ENCODE results near the gene DCHS1. TPM values are rescaled to one million over a fixed set of nuclear protein-coding genes. Genes with fewer than 3 reads are reported as not detected.

The DCHS1 gene
- total and polyA plus RNA-seq, 2 of the 13 experiments (the other 11 are each of a cell fraction or from before 2014, with no cell fraction given), result under 0.01 to 0.03 TPM

GRCh38 chr11:6608726-6609501 is 46.7 kb downstream of the DCHS1 start:
- H4K20me1 ChIP-seq (ENCODE audit: insufficient read depth, low read length), result no peaks in the 10 kb centered on the region
- BruUV-seq (replicated peaks), result no TSS peak
- H3K36me3 ChIP-seq (replicated peaks in 1 of 2; ENCODE audit: control insufficient read depth in 1 of 2, insufficient read depth in 2 of 2, low read length in 2 of 2), result peaks cover 21 to 37% of the 10 kb centered on the region in 2 experiments
- H3K27me3 ChIP-seq (ENCODE audit: control insufficient read depth in 1 of 2, insufficient read depth in 2 of 2, low read length in 2 of 2), result no peaks in the 10 kb centered on the region; a peak in 1 of 5 replicates
- FAIRE-seq, result no peak
- TF ChIP-seq ZNF678 (CRISPR knock-in tag; IDR thresholded peaks at IDR 0.05) (no peak), XBP1 (CRISPR knock-in tag; IDR thresholded peaks at IDR 0.05) (no peak)
- no peak overlapping the region for H3K27ac ChIP-seq (ENCODE audit: extremely low read length, insufficient read depth, low read length)
- intact Hi-C loops (cut with micrococcal nuclease; ENCODE audit: unreplicated experiment) (no loop called here), in situ Hi-C loops (cut with HindIII; ENCODE audit: extremely low pct_ligation_motif_present, low pct_unique_long_range_greater_than_20kb) (loop anchor here (10.0 kb wide), 1 partner anchor 124 kb away; the partner anchor contains the start of genes ARFIP2 and TIMM10B)
- peaks cover 61% of the 10 kb centered on the region for H3K4me1 ChIP-seq (ENCODE audit: insufficient read depth, low read length)
- H3K9ac ChIP-seq (ENCODE audit: insufficient read depth, low read depth, low read length), result no peak overlapping the region
- H3K79me2 ChIP-seq (ENCODE audit: insufficient read depth, low read length), result peaks cover 36% of the 10 kb centered on the region
- no peak for ATAC-seq
- H3K4me3 ChIP-seq (replicated peaks in 1 of 3; ENCODE audit: insufficient read depth in 1 of 3, low read depth in 2 of 3, low read length in 3 of 3), result no peak overlapping the region
- no peak overlapping the region for H2AFZ ChIP-seq (ENCODE audit: low read length)
- POLR2A ChIA-PET, result interaction anchor here (2.1 kb wide), 1 partner anchor 10 kb away, joined by 6 read pairs; the partner anchor contains the start of gene TPP1
- H3K4me2 ChIP-seq (ENCODE audit: low read depth, low read length), result no peak overlapping the region
- no peaks in the 10 kb centered on the region for H3K9me3 ChIP-seq (ENCODE audit: low read length)
- CTCF ChIA-PET (ENCODE audit: low intra/inter-chr PET ratio, low total read pairs), result no interaction called here
- no peak for DNase-seq (ENCODE audit: low spot score)
- 92% methylated on average over 14 of the region's 14 CpGs for WGBS (ENCODE audit: low lambda C conversion rate)

- intact Hi-C loops (cut with micrococcal nuclease; ENCODE audit: unreplicated experiment) (no loop called here), in situ Hi-C loops (cut with HindIII; ENCODE audit: extremely low pct_ligation_motif_present, low pct_unique_long_range_greater_than_20kb) (loop anchor here (10.0 kb wide), 1 partner anchor 123 kb away; the partner anchor contains the start of genes ARFIP2 and TIMM10B)
- no peak for DNase-seq (ENCODE audit: low spot score)
- CTCF ChIA-PET (ENCODE audit: low intra/inter-chr PET ratio, low total read pairs), result no interaction called here
- no peak overlapping the region for H3K27ac ChIP-seq (ENCODE audit: extremely low read length, insufficient read depth, low read length)
- no peaks in the 10 kb centered on the region for H3K9me3 ChIP-seq (ENCODE audit: low read length)
- H2AFZ ChIP-seq (ENCODE audit: low read length), result no peak overlapping the region
- POLR2A ChIA-PET, result interaction anchor here (2.1 kb wide), 1 partner anchor 10 kb away, joined by 36 read pairs; the partner anchor contains the start of gene TPP1
- H3K4me1 ChIP-seq (ENCODE audit: insufficient read depth, low read length), result peaks cover 56% of the 10 kb centered on the region
- no TSS peak for BruUV-seq (replicated peaks)
- WGBS (ENCODE audit: low lambda C conversion rate), result 99% methylated on average over 9 of the region's 9 CpGs
- TF ChIP-seq DNMT3B (CRISPR knock-in tag; conservative IDR thresholded peaks at IDR 0.05), result no peak
- no peak for TF ChIP-seq EZH2 (conservative IDR thresholded peaks at IDR 0.05; ENCODE audit: low read depth, low read length)
- TF ChIP-seq RARA (CRISPR knock-in tag; IDR thresholded peaks at IDR 0.05), result no peak
- no peak for TF ChIP-seq ETV5 (CRISPR knock-in tag; IDR thresholded peaks at IDR 0.05; ENCODE audit: borderline replicate concordance)
- TF ChIP-seq STAG1 (CRISPR knock-in tag; IDR thresholded peaks at IDR 0.05), result no peak
- TF ChIP-seq NR3C1 (CRISPR knock-in tag; IDR thresholded peaks at IDR 0.05), result no peak
- no peak for TF ChIP-seq MAFK (conservative IDR thresholded peaks at IDR 0.05 in 1 of 2, IDR thresholded peaks at IDR 0.05 in 1 of 2; ENCODE audit: low read length in 2 of 2)
- TF ChIP-seq NCOA2 (CRISPR knock-in tag; IDR thresholded peaks at IDR 0.05), result no peak
- TF ChIP-seq ZNF589 (CRISPR knock-in tag; conservative IDR thresholded peaks at IDR 0.05), result no peak
- no peak for TF ChIP-seq ZNF839 (CRISPR knock-in tag; IDR thresholded peaks at IDR 0.05; ENCODE audit: borderline replicate concordance)
- TF ChIP-seq PRMT3 (CRISPR knock-in tag; IDR thresholded peaks at IDR 0.05; ENCODE audit: borderline replicate concordance, low read depth), result no peak
- H3K4me3 ChIP-seq (replicated peaks in 1 of 3; ENCODE audit: insufficient read depth in 1 of 3, low read depth in 2 of 3, low read length in 3 of 3), result no peak overlapping the region
- no peak overlapping the region for H3K4me2 ChIP-seq (ENCODE audit: low read depth, low read length)
- peaks cover 21 to 37% of the 10 kb centered on the region in 2 experiments for H3K36me3 ChIP-seq (replicated peaks in 1 of 2; ENCODE audit: control insufficient read depth in 1 of 2, insufficient read depth in 2 of 2, low read length in 2 of 2)
- H3K79me2 ChIP-seq (ENCODE audit: insufficient read depth, low read length), result peaks cover 39% of the 10 kb centered on the region
- no peaks in the 10 kb centered on the region; a peak in 1 of 5 replicates for H3K27me3 ChIP-seq (ENCODE audit: control insufficient read depth in 1 of 2, insufficient read depth in 2 of 2, low read length in 2 of 2)
- no peak overlapping the region for H3K9ac ChIP-seq (ENCODE audit: insufficient read depth, low read depth, low read length)
- no peak for ATAC-seq
- no peak for FAIRE-seq
- no peaks in the 10 kb centered on the region for H4K20me1 ChIP-seq (ENCODE audit: insufficient read depth, low read length)
Observed at GRCh38 chr11:6608011-6608410, 47.6 kb downstream of the DCHS1 start.
